ENCODE results near the gene DMRT2. TPM values are rescaled to one million over a fixed set of nuclear protein-coding genes. Genes with fewer than 3 reads are reported as not detected.

DMRT2 gene
- total RNA-seq, 1 donor from 2014 or later = 11.4 TPM

- peaks cover 94% of the 10 kb centered on the region for H3K27me3 Mint-ChIP-seq
- DNase-seq (ENCODE audit: extremely low spot score, unreplicated experiment) = no peak
- peaks cover 3% of the 10 kb centered on the region for H3K9me3 Mint-ChIP-seq
- TF ChIP-seq, protein P1, sequence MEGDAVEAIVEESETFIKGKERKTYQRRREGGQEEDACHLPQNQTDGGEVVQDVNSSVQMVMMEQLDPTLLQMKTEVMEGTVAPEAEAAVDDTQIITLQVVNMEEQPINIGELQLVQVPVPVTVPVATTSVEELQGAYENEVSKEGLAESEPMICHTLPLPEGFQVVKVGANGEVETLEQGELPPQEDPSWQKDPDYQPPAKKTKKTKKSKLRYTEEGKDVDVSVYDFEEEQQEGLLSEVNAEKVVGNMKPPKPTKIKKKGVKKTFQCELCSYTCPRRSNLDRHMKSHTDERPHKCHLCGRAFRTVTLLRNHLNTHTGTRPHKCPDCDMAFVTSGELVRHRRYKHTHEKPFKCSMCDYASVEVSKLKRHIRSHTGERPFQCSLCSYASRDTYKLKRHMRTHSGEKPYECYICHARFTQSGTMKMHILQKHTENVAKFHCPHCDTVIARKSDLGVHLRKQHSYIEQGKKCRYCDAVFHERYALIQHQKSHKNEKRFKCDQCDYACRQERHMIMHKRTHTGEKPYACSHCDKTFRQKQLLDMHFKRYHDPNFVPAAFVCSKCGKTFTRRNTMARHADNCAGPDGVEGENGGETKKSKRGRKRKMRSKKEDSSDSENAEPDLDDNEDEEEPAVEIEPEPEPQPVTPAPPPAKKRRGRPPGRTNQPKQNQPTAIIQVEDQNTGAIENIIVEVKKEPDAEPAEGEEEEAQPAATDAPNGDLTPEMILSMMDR (conservative IDR thresholded peaks at IDR 0.05) = no peak
- H3K4me3 Mint-ChIP-seq = peak overlapping the region; percentile 78
- H3K27ac Mint-ChIP-seq = peak overlapping the region; percentile 55
- peaks cover 5% of the 10 kb centered on the region for H3K36me3 Mint-ChIP-seq
- H3K4me1 Mint-ChIP-seq (ENCODE audit: unreplicated experiment) = peaks cover 38% of the 10 kb centered on the region
These were observed 2.4 kb upstream of the DMRT2 start for GRCh38 chr9:1047591-1048230.

DNA sequence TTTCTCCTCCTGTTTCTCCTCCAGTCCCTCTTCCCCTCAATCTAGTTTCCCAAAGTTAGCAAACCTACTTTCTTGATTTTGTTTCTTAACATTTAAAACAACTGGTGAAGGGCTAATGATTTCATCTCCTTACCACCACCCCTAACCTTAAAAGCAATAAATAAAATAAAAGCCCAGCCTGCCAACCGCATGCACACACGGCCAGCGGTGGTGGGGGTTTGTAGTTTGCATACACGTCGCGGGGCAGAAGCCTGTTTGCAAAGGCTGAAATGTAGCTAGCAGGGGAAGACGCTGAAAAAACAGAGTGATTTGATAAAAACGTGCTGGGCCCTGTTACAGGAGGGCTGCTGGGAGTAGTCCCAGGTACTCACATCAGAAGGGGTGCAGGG lies 1.9 kb upstream of the DMRT2 start:
- Mint-ChIP-seq H3K9me3 (peaks cover 3% of the 10 kb centered on the region), H3K4me1 (ENCODE audit: unreplicated experiment) (peaks cover 38% of the 10 kb centered on the region), H3K4me3 (peak overlapping the region; percentile 78), H3K27me3 (peaks cover 93% of the 10 kb centered on the region), H3K27ac (peak overlapping the region; percentile 55), H3K36me3 (peaks cover 5% of the 10 kb centered on the region)
- DNase-seq (ENCODE audit: extremely low spot score, unreplicated experiment) = no peak
- TF ChIP-seq, protein P1 (conservative IDR thresholded peaks at IDR 0.05) = no peak

DNA sequence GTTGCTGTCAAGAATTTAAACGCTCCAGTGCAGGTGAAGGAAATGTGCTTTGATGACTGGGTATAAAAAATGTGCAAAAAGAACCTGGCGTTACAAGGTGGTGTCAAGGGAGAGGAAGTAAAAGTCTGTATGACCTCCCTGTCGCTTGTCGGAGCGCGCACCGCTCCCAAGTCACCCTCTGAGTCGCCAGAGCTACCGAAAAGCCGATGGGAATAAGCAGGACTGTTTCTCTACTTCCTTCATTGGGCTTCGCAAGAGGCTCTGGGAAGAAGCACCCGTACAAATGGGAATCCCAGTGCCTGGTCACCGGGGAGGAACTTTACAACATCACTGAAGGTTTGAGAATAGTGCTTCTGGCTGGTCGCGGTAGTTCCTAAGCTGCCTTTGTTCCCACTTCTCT lies 1.3 kb upstream of the DMRT2 start:
- no peak overlapping the region for H3K27ac Mint-ChIP-seq
- no peak for DNase-seq (ENCODE audit: extremely low spot score, unreplicated experiment)
- peaks cover 3% of the 10 kb centered on the region for H3K9me3 Mint-ChIP-seq
- peak overlapping the region; percentile 48 for H3K4me3 Mint-ChIP-seq
- TF ChIP-seq, protein P1 (conservative IDR thresholded peaks at IDR 0.05) = no peak
- H3K4me1 Mint-ChIP-seq (ENCODE audit: unreplicated experiment) = peaks cover 38% of the 10 kb centered on the region
- peaks cover 6% of the 10 kb centered on the region for H3K36me3 Mint-ChIP-seq
- H3K27me3 Mint-ChIP-seq = peaks cover 93% of the 10 kb centered on the region

DNA sequence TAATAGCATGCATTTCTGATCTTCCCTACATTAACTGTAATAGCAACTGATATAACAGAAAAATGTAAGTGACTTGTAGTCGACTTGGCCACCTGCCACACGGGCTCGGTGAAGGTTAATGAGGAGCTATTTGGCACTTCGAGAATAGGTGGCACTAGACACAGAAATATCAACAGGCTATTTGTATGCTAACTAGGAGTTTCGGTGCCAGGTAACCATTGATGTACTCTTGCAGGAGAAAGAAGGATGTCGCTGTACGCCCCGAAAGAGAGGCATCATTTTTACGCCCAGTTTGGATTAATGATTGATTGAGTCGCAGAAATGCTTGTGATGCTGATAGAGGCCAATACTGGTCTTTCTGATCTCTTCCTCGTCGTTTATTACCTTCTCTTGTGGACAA lies 516 bp upstream of the DMRT2 start:
- H3K4me3 Mint-ChIP-seq = peak overlapping the region; percentile 85
- peaks cover 38% of the 10 kb centered on the region for H3K4me1 Mint-ChIP-seq (ENCODE audit: unreplicated experiment)
- no peak for DNase-seq (ENCODE audit: extremely low spot score, unreplicated experiment)

DNA sequence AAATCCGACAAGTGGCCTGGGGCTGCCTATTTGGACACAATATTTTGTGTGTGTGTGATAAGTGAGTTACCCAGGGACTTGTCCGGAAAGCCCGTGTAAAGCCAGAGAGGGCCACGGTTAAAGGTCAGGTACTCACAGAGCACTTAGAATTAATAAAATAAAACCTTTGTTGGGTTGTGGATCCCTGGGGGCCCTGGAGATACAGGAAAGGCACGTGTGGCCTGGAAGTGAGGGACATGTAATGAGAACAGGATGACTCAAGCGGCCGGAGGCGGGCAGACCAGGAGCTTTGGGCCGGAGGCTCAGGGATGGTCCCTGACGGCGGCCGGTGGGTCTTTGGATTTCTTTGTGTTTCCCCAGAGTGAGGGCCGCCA lies 1.0 kb downstream of the DMRT2 start:
- DNase-seq (ENCODE audit: extremely low spot score, unreplicated experiment) = no peak
- TF ChIP-seq, protein P1 (conservative IDR thresholded peaks at IDR 0.05) = no peak
- Mint-ChIP-seq H3K27ac (peak overlapping the region; percentile 82), H3K4me1 (ENCODE audit: unreplicated experiment) (peaks cover 34% of the 10 kb centered on the region), H3K4me3 (peak overlapping the region; percentile 85), H3K9me3 (no peaks in the 10 kb centered on the region), H3K36me3 (peaks cover 13% of the 10 kb centered on the region), H3K27me3 (peaks cover 92% of the 10 kb centered on the region)

More for the DNA sequence above, 516 bp upstream of the DMRT2 start:
- TF ChIP-seq, protein P1 (conservative IDR thresholded peaks at IDR 0.05) = no peak
- H3K27ac Mint-ChIP-seq = peak overlapping the region; percentile 82
- peaks cover 10% of the 10 kb centered on the region for H3K36me3 Mint-ChIP-seq
- H3K27me3 Mint-ChIP-seq = peaks cover 92% of the 10 kb centered on the region
- H3K9me3 Mint-ChIP-seq = no peaks in the 10 kb centered on the region
